CD4-positive, alpha-beta T cell treated with Interleukin-6 for 4 hours (primary cell): ENCODE data around the gene AZGP1.
"Not testable (repeated sequence)": the region's sequence is repeated elsewhere in the genome, so short reads cannot be mapped to it uniquely, and the experiment has no call there.

Experiments used
- DNase-seq: peaks from one replicate; pipeline ENCODE4 v3.0.0-alpha.2; 2020; ENCODE audit warnings: mixed read lengths

AZGP1 gene

DNA sequence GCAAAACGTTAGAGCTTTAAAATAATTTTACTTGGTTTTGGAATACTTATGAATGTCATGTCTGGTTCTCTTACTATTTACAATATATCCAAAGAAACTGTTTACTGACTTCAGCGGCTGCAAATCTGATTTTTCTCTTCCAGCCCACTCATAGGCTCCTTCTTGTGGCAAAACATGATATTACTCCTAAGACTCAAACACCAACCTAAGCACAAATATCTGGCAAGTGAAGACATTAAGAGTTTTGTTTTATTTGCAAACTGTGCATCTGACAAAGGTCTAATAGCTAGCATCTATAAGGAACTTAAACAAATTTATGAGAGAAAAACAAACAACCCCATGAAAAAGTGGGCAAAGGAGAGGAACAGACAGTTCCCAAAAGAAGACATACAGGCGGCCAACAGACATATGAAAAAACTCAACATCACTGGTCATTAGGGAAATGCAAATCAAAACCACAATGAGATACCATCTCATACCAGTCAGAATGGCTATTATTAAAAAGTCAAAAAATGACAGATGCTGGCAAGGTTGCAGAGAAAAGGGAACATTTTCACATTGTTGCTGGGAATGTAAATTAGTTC is 26.1 kb downstream of the AZGP1 start:
- no peak for DNase-seq

DNA sequence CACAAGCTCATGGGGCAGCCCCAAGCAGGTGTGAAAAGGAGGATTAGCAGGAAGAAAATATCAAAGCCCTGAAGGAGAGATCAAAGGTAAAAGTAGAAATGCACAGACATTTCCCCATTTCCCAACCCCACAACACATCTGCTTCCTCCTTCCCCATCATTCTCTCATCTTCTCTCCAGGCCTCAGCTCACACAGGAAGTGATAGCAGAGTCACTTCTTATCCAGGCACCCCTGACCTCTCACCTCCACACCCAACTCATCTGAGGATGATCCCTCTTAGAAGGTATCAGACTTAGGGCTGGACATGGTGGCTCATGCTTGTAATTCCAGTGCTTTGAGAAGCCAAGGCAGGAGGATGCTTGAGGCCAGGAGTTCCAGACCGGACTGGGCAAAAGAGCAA is 28.2 kb downstream of the AZGP1 start:
- no peak for DNase-seq

DNA sequence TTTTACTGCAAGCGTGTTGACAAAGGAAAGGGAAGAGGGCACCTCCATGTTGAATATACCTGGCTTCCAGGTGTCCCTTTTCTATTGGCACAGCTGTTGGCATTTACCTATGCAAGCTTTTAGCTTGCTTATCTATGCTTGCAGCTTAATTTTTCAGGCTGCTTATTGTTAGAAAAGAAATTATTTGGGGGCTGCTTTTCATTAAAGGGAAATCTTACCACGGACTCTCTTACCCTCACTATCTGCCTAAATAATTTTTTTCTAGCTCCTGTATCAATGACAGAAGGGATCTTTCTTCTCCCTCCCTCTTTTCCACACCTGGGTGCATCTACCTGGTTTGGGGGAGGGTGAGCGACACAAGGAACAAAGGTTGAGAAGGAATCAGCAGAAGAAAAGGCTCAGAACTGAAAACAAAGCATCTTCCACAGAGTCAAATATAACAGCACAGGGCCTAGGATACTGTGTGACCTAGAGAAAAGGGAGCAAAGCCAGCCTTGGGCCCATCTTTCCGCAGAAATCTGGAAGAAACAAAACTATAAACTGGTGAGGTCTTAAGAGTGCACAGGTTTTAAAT is 31.2 kb downstream of the AZGP1 start:
- DNase-seq = no peak

DNA sequence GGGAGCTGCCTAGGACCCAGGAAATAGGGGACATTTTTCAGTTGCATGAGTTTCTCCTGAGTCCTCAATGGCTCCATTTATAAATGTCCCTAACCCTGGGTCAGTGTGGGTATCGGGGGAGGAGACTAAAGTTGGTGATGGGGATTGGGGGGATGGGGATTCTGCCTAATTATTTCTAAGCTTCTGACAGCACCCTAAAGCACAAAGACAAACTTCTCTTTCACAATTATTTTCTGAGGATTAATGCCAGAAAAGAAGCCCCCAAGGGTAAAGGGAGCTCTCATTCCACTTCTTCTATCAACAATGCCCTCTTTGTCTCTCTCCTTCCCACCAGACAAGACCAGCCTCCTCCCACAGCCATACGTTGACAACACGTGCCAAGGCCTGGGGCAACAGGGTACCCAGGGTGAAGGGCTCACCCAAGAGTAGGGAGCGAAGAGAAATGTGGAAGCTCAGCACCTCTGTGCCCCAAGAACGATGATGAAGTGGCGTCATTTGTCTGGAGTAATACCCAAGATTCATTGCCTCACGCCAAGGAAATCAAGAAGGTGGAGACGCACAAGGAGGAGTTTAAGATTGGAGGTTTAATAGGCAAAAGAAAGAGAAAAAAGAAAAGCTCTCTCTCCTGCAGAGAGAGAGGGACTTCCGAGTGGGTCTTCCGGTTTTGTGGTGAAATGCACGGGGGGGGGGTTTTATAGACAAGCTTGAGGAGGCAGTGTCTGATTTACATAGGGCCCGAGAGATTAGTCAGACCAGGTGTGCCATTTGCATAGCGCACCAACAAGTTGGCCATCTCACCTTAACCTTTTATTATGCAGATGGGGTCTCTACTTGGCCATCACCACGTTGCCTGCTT is 32.0 kb downstream of the AZGP1 start:
- DNase-seq = peak; percentile 4

DNA sequence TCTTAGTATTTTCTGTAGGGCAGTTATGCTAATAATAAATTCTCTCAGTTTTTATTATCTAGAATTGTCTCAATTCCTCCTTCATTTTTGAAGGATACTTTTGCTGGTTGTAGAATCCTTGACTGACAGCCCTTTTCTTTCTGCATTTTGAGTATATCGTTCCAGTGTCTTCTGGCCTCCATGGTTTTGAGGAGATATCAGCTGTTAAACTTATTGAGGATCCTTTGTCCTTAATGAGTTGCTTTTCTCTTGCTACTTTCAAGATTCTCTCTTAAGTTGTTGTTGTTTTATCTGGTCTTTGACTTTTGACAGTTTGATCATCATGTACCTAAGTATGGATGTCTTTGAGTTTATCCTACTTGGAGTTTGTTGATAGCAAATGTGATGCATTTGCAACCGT is 37.5 kb downstream of the AZGP1 start:
- DNase-seq = no peak

DNA sequence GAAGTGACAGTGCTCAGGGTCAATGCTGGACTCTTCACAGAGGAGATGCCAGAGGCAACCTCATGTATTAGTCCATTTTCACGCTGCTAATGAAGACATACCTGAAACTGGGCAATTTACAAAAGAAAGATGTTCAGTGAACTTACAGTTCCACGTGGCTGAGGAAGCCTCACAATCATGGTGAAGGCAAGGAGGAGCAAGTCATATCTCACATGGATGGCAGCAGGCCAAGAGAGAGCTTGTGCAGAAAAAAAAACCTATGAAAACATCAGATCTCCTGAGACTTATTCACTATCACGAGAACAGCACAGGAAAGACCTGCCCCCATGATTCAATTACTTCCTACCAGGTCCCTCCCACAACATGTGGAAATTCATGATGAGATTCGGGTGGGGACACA is 40.8 kb downstream of the AZGP1 start:
- not testable (repeated sequence) for DNase-seq

DNA sequence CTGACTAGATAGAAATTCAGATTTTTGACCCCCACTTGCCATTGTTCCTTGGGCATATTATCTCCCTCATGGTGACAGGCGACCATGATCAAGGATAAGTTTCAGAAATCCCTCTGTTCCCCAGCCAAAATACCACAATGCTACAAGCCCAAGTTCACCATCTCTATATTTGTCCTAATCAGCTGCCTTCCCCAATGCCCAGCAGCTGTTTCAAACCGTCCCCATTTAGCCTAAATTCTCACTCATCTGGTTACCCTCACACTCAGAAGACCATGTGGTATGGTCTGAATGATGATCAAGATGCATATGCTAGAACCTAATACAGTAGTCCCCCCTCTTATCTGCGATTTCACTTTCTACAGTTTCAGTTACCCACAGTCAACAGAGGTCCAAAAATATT is 45.5 kb downstream of the AZGP1 start:
- DNase-seq = no peak

DNA sequence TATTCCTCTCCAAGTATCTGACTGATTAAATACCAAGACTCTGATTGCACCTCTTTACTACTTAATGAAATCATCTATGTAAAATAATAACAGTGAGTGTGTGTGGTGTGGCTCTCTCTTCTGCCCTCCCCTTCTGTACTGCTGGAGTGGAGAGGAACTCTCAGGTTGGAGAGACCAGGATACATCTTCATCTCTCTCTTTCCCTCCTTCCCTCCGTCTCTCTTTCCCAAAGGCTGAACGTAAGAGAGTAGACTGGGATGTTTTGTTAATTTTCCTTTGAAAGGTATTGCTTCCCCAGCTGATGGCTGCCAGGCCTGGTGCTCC is 46.1 kb downstream of the AZGP1 start:
- DNase-seq = no peak

DNA sequence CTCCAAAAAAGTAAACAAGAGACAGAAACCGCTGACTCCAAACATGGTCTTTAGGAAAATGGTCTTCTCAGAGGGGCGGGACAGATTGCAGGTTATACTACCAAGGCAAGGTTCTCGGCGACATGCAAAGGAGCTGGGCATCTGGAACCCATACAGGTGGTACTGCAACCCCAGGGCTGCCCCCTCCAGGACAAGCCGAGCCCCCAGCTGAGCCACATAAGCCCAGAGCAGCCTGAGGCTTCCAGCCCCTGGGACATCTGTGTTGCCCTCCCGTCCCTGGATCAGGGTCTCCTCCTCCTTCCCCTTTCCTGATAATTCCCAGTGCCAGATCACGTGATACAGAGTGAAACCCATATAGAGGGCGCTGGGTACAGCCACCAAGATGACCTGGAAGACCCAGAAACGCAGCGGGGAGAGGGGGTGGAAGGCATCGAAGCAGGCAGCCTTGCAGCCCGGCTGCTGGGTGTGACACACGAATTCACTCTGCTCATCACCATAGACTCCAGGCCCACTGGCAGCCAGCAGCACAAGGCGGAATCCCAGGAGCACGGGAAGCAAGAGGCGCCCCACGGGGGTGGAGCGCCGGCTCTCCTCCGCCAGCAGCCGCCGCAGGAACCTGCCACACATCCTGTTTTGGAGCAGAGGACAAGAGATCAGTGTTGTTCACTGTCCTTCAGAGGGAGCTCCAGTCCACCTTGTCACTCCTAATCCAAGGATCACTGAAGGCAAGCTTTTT is 46.7 kb downstream of the AZGP1 start, which contains the start of gene GJC3:
TSS of gene GJC3 (minus strand) at position 627 of the 736 bp plus-strand sequence. CDS start at position 627, 0 bp downstream.
- DNase-seq = peak; percentile 66

DNA sequence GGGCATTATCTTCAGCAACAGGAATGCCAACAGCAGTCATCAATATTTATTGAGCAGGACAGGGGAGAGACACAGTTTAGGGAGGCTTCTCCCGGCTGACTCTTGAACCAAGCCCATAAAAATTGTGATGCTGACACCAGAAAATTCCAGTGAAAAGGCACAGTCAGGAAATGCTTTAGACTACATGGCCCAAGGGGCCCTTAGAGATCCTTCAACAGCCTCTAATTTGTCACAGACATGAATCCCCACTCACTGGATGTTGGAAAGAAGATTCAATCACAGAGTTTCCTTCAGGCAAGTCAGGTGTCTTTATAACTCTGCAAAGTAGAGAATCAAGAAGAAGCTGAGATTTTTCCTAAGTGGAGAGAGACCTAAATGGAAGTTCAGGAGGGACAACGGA is 47.6 kb downstream of the AZGP1 start:
- DNase-seq = no peak

DNA sequence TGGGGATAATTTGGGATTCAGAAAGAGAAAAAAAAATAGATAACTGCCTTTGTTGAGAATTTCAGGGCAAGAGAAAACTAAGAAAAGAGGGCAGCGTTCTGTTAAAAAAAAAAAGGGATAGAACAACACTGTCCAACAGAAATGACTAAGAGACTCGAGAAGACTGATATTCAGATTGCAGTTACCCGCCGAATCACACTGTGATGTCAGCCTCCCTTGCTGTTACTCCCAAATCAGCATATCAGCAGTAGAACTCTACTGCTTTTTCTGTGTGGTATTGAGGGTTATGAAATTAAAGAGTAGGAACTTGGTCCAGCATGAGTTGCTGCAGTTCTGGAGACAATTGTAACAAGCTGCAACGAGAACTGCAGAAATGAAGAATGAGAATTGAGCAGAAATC is 48.3 kb downstream of the AZGP1 start:
- DNase-seq = no peak

DNA sequence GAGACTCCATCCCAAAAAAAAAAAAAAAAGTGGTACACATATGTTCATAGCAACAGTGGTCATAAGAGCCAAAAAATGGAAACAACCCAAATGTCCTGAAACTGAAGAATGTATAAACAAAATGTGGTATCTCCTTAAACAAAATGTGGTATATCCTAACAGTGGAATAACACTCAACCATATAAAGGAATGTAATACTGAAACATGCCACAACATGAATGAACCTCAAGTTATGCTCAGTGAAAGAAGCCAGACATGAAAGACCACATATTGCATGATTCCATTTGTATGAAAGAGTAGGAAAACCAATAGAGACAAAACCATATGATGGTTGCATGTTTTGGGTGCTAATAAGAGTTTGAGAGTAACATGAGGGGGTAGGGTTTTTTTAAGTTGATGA is 49.5 kb downstream of the AZGP1 start:
- no peak for DNase-seq

DNA sequence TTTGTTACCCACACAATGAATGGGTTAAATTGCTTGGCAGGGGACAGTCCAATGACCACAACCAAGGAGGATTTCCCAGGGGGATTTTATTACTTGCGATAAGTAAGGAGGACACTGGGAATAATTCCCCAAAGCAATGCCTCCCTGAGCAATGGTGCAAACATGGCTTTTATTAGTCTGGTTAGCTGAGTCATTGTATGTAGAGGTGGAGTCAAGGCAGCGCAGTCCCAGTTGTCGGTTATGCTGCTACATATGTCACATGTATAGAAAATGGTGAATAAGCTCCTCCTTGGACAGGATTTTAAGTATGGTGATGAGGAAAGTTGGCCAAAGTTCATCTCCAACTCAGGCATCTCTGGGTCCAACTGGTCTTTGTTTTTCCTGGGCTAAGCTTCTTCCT is 52.6 kb downstream of the AZGP1 start:
- no peak for DNase-seq

DNA sequence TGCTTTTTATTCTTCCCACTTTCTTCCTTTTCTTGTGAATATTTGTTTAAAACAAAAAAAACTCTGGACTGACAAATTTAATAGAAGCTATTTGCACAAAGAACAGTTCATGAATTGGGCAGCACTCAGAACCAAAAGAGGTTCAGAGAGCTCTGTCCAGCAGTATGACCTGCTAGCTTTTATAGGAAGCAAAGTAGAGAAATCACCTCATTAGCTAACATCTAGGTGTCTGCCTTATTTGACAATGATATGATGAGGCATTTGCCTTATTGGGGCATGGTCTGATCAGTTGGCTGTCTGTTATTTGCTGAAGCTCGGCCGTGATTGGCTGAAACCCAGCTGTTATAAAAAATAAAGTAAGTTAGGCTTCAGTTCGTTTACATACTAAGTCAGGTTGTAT is 55.7 kb downstream of the AZGP1 start:
- no peak for DNase-seq

DNA sequence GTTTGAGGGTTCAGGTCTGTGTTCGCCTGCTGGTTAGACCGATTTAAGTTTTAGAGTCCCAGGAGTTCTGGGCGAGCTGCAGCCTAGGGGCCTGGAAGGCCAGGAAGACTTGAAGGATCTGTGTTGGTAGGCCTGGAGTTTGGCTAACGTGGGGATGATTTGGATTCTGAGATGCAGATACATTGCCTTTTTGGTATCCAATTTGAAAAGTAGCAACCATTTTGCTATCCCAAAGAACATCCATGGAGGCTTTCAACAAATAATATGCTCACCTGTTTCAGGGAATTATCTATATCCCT is 56.1 kb downstream of the AZGP1 start:
- no peak for DNase-seq

DNA sequence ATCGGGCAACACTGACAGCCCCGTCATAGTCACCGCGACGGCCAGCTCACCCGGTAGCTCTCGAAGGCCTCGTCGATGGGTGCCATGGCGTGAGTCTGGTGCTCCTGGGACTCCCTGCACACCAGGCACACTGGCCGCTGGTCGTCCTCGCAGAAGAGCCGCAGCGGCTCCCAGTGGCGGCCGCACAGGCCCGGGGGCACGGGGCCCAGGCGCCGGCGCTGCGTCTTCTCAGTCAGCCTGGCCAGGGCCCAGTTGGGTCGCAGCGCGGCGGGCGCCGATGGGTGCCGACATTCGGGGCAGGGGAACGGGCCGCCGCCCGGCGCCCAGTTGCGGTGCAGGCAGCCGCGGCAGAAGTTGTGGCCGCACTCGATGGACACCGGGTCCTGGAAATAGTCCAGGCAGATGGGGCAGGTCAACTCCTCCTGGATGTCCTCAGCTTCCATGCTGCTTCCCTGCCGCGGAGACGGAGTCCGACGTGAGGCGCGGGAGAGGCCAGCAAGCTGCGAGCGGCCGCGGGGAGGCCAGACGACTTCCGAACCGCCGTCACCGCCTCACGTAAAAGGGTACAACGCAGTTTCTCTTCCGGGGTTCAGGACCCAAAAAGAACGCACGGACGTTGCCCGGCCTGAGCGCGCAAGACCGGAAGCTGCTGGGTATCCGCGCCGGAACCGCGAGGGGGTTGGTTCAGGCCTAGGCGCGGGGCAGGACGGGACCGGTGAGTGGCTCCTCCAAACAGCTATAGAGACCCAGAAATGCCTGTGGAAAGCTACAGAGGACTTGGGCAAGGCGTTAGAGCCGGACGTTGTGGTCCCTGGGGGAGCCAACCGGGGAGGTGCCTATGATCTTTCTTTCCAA is 56.6 kb downstream of the AZGP1 start, which contains the start of gene TRIM4:
TSS of gene TRIM4 (minus strand) at position 572 of the 855 bp plus-strand sequence. CDS start at position 443, 129 bp downstream.
- DNase-seq = peak; percentile 92
